NCI-H2029 (cell line): ENCODE data around the gene WNT10A.
"Not testable (repeated sequence)": the region's sequence is repeated elsewhere in the genome, so short reads cannot be mapped to it uniquely, and the experiment has no call there.

Experiments
- DNase-seq: peaks from one replicate; lab custom pipeline; 2025; lab: John Stamatoyannopoulos, UW

WNT10A gene

GRCh38 chr2:218893349-218894150 lies 12.9 kb downstream of the WNT10A start:
- no peak for DNase-seq

GRCh38 chr2:218894151-218894879 lies 13.7 kb downstream of the WNT10A start:
- no peak for DNase-seq

- DNase-seq, result no peak
Measured at GRCh38 chr2:218894880-218895157, 14.2 kb downstream of the WNT10A start.

- no peak for DNase-seq
Measured at GRCh38 chr2:218895326-218895725, 14.7 kb downstream of the WNT10A start.

- DNase-seq, result no peak
Measured at GRCh38 chr2:218895759-218896500, 15.3 kb downstream of the WNT10A start.

- no peak for DNase-seq
Measured at GRCh38 chr2:218896501-218897393, 16.1 kb downstream of the WNT10A start.

GRCh38 chr2:218897394-218898108 lies 16.9 kb downstream of the WNT10A start:
- DNase-seq, result no peak

- DNase-seq, result no peak
Measured at GRCh38 chr2:218898109-218898878, 17.6 kb downstream of the WNT10A start.

- DNase-seq, result no peak
Measured at GRCh38 chr2:218899147-218899546, 18.5 kb downstream of the WNT10A start.

- DNase-seq, result no peak
Measured at GRCh38 chr2:218902427-218902826, 21.8 kb downstream of the WNT10A start.

GRCh38 chr2:218904176-218904575 lies 23.5 kb downstream of the WNT10A start:
- DNase-seq, result no peak

- DNase-seq, result peak; percentile 91
Measured at GRCh38 chr2:218908721-218909619, 28.3 kb downstream of the WNT10A start.

- DNase-seq, result no peak
Measured at GRCh38 chr2:218910741-218911140, 30.1 kb downstream of the WNT10A start.

- no peak for DNase-seq
Measured at GRCh38 chr2:218920504-218920903, 39.9 kb downstream of the WNT10A start.

- DNase-seq, result no peak
Measured at GRCh38 chr2:218924757-218925156, 44.1 kb downstream of the WNT10A start.

- no peak for DNase-seq
Measured at GRCh38 chr2:218925434-218925833, 44.8 kb downstream of the WNT10A start.

GRCh38 chr2:218927422-218927821 lies 46.8 kb downstream of the WNT10A start:
- peak; percentile 19 for DNase-seq

GRCh38 chr2:218927876-218928275 lies 47.2 kb downstream of the WNT10A start:
- no peak for DNase-seq

- not testable (repeated sequence) for DNase-seq
Measured at GRCh38 chr2:218930488-218930887, 49.8 kb downstream of the WNT10A start.
